Nasal cavity respiratory epithelium epithelial cell of viscerocranial mucosa (primary cell): ENCODE measurements around the gene UCN2. TPM values are rescaled to one million over a fixed set of nuclear protein-coding genes. Genes with fewer than 3 reads are reported as not detected.

Source experiments
- total RNA-seq: library from RNA; depleted of rRNA; stranded (reverse); fragments of >200 nt; gene quantifications from 2 replicates; pipeline ENCODE4 v1.2.3, GENCODE V29; 2014

Gene UCN2, protein sequence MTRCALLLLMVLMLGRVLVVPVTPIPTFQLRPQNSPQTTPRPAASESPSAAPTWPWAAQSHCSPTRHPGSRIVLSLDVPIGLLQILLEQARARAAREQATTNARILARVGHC
- 2.4 and 12.2 TPM in 2 replicates for total RNA-seq

DNA sequence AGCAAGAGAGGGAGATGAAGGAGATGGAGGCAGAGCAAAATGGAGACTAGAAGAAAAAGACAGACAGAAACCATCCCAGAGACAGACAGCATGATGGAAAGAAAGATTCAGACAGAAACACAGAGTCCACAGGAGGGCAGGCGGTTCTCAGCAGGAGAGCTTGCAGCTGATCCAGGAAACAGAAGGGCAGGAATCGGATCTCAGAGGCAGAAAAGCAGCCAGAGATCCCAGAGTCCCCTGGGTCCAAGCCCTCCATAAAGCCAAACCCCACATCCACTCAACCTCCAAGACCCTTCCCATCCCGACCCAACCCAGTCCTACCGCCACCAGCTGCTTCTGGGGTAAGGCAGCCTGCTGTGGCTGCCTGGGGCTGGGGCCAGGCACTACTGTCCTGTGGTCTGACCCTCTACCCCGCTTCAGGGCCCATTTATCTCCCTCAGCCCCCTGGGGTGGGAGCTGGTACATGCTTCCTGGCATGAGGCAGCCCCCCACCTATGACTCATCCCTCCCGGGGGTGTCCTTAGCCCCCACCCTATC lies at the start of gene UCN2:
Gene UCN2, minus strand, starts transcription at position 400 of the 537 bp plus-strand sequence. CDS start 657 bp downstream, outside the sequence.

DNA sequence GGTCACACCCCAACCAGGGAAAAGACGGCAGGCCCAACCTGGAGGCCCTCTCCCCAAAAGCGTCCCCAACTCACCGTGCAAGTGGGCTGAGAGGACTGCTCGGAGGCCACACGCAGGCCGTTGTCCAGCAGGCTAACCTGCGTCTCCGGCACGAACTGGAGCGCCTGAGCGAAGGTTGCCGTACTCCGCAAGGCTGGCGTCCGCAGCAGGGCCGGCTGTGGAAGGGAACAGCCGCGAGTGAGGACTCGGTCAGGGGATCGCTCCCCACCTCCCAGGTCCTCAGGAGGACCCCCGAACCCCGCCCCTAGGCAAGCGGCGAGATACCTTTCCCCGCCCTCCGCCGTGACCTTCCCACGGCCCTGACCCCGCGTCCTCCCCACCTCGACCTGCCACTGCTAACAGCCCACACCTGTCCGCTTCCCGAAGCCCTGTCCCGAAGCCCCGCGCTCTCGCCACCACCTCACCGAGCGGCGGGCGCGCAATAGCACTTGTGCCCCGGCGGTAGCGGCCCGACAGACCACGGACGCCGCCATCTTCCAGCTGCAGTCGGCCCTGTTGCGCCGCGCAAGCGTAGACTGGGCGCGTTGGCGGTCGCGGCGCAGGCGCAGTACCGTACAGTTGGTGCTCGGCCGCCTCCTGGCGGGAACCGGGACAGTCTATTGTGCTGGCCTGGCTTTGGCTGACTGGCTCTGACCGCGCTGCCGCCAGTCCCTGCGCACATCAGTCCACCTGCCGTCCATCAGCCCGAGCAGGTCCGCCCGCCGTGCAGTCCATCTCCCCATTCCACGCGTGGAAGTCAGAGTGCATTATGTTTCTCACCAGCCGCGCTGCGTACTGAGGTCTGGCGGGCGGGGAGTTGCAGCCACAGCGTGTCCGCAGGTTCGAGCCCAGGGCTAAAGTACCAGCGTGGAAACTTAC lies 45.8 kb upstream of the UCN2 start, which contains the start of gene UQCRC1:
Gene UQCRC1, minus strand, starts transcription at position 559 of the 918 bp plus-strand sequence. Its CDS starts 26 bp downstream, at position 533.

DNA sequence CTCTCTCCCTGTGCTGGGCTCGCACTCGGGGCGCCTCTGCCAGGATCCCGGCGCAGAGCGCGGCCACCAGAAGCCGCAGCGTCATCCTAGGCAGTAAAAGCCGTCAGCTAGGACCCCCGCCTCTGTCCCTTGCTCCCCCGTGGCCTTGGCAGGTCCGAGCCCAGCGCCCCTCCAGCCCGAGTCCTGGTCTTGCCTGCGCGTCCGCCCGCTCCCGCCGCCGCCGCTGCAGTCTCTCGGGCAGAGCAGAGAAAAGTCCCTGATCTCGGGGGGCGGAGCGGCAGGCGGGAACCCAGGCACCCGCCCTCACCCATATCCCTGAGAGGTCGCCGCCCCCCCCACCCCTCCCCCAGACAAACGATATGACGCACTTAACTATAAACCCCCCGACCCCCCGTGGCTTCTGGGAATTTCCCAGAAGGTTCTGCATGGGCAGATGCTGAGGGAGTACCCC lies 31.5 kb upstream of the UCN2 start, which contains the start of gene COL7A1:
Gene COL7A1, minus strand, starts transcription at position 255 of the 451 bp plus-strand sequence. Its CDS starts 170 bp downstream, at position 85.

DNA sequence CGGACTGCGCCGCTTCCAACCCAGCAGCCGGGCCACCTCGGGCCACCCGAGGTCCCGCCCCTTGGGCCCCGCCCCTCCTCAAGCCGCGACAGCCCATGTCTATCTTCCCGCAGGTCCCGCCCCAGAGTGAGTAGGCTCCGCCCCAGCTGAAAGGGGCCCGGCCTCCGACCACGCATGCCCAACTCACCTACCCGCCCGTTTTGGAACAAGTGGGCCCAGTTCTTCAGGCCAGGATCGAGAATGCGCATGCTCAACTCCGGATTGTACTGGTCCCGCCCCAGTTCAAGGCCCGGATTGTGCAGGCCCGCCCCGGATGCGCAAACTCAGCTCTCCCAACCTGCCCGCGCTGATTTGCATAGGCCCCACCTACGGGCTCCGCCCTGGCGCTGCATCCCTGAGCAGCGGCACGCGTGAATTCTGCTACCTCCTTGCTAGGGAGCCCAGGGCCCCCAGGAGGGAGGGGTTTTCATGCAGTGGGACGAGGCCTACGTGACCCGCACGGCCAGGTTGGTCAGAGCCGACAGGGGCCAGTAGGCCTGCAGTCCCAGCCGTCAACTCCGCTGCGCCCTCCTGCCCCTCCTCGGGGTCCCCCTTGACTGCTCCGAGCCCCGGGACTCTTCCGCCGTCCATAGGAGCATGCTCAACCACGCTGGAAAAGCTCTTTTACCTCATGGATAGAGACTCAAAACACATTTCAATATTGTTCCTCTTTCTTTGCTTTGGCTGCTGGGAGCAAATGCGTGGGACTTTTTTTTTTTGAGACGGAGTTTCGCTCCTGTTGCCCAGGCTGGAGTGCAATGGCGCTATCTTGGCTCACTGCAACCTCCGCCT lies 6.6 kb downstream of the UCN2 start, which contains the start of gene PFKFB4:
Gene PFKFB4, minus strand, starts transcription at position 8 of the 831 bp plus-strand sequence. CDS start 26 bp downstream, outside the sequence.

Other genes starting within 250 kb of the UCN2 start
- gene SPINK8, start 230.1 kb downstream of the UCN2 start, total RNA-seq, result not detected in 2 replicates
- not detected in 2 replicates for gene FBXW12, start 191.6 kb downstream of the UCN2 start, total RNA-seq
- 49.9 and 257 TPM in 2 replicates for gene PLXNB1, start 133.7 kb downstream of the UCN2 start, total RNA-seq
- gene CCDC51, start 123.7 kb downstream of the UCN2 start, total RNA-seq, result 44.0 and 70.4 TPM in 2 replicates
- gene TMA7, start 123.5 kb downstream of the UCN2 start, total RNA-seq, result 224 and 359 TPM in 2 replicates
- 5.1 and 5.4 TPM in 2 replicates for gene ATRIP, start 117.0 kb downstream of the UCN2 start, total RNA-seq
- gene SHISA5, start 59.6 kb downstream of the UCN2 start, total RNA-seq, result 109 and 119 TPM in 2 replicates
- 4.4 and 15.7 TPM in 2 replicates for gene PFKFB4, start 7.0 kb downstream of the UCN2 start, total RNA-seq
- gene COL7A1, start 31.5 kb upstream of the UCN2 start, total RNA-seq, result 121 and 420 TPM in 2 replicates
- 438 and 594 TPM in 2 replicates for gene UQCRC1, start 45.9 kb upstream of the UCN2 start, total RNA-seq
- not detected in 2 replicates for gene TMEM89, start 58.0 kb upstream of the UCN2 start, total RNA-seq
- gene SLC26A6, start 71.7 kb upstream of the UCN2 start, total RNA-seq, result 22.2 and 33.1 TPM in 2 replicates
- gene CELSR3, start 99.1 kb upstream of the UCN2 start, total RNA-seq, result 1.8 and 2.1 TPM in 2 replicates
- gene NCKIPSD, start 122.1 kb upstream of the UCN2 start, total RNA-seq, result 12.3 and 14.3 TPM in 2 replicates
- gene IP6K2, start 153.4 kb upstream of the UCN2 start, total RNA-seq, result 40.3 and 76.5 TPM in 2 replicates